Gastrocnemius medialis (tissue), 4 donors: ENCODE measurements around the gene DCBLD2. TPM values are rescaled to one million over a fixed set of nuclear protein-coding genes. Genes with fewer than 3 reads are reported as not detected.
"Not testable (repeated sequence)": the region's sequence is repeated elsewhere in the genome, so short reads cannot be mapped to it uniquely, and the experiment has no call there.

Source experiments
- ATAC-seq, 2 donors: fragments of 150-250 bp; one replicate each; pipeline ENCODE4 v1.9.1; 2016
- DNase-seq, 2 donors: peaks; one replicate each; pipeline ENCODE4 v3.0.0-alpha.2; 2019
- H3K27ac ChIP-seq, 4 donors: fragments of 200-600 bp; sonication (generic); 1 replicate in 1 of 4; 2 replicates in 3 of 4; pipeline ENCODE4 v1.5.1; 2016 to 2018; ENCODE audit warnings: mild to moderate bottlenecking in 2 of 4, moderate library complexity in 1 of 4
- H3K27me3 ChIP-seq, 3 donors: fragments of 200-600 bp; sonication (generic) in 2 of 3; 1 replicate in 1 of 3; 2 replicates in 2 of 3; pipeline versions ENCODE4 v1.5.1 to v1.6.0; 2016 to 2019; ENCODE audit warnings: mild to moderate bottlenecking in 1 of 3, moderate library complexity in 1 of 3
- H3K36me3 ChIP-seq, 2 donors: fragments of 200-600 bp; sonication (generic) in 1 of 2; one replicate each; pipeline ENCODE4 v1.5.1; 2017 to 2018
- H3K4me1 ChIP-seq, 2 donors: fragments of 200-600 bp; sonication (generic) in 1 of 2; one replicate each; pipeline ENCODE4 v1.5.1; 2016 to 2017; ENCODE audit warnings: mild to moderate bottlenecking in 2 of 2
- H3K4me3 ChIP-seq, 4 donors: fragments of 200-600 bp; sonication (generic) in 3 of 4; 1 replicate in 1 of 4; 2 replicates in 3 of 4; pipeline ENCODE4 v1.5.1; 2016 to 2019; ENCODE audit warnings: mild to moderate bottlenecking in 2 of 4
- H3K9me3 ChIP-seq, 3 donors: fragments of 200-600 bp; sonication (generic) in 2 of 3; 1 replicate in 1 of 3; 2 replicates in 2 of 3; pipeline ENCODE4 v1.5.1; 2016 to 2019
- POLR2A ChIP-seq, 2 donors: fragments of 450-650 bp; IDR thresholded peaks; one replicate each; pipeline ENCODE4 v1.6.1; 2017; ENCODE audit warnings: antibody characterized with exemption in 2 of 2, mild to moderate bottlenecking in 2 of 2, moderate library complexity in 2 of 2
- in situ Hi-C, 4 donors: fragments of 200-750 bp; cut with MboI; loops; one replicate each; pipeline versions ENCODE4 v1.15.0 to v1.8.0; 2017; ENCODE audit warnings: low sequenced_read_pairs in 4 of 4
- intact Hi-C: fragments of 100-400 bp; cut with DNase I; formaldehyde crosslinking; loops from one replicate; pipeline ENCODE4 v1.15.1; 2023; ENCODE audit warnings: low total_unique reads
- total RNA-seq, 4 donors: library from RNA; depleted of rRNA; stranded (reverse); fragments of >200 nt; gene quantifications; one replicate each; pipeline versions ENCODE4 v1.1.0 to v1.2.3, GENCODE V29; 2016
- TF ChIP-seq, protein P1 (sequence below), 5 experiments: fragments of 450-650 bp in 3 of 5; fragments of 200-600 bp in 2 of 5; sonication (generic) in 2 of 5; IDR thresholded peaks in 4 of 5; conservative IDR thresholded peaks in 1 of 5; 1 replicate in 4 of 5; 2 replicates in 1 of 5; pipeline ENCODE4 v1.5.1; 2016 to 2019; ENCODE audit warnings: antibody characterized with exemption in 5 of 5, mild to moderate bottlenecking in 3 of 5, moderate library complexity in 3 of 5

DCBLD2 gene
- total RNA-seq, 4 donors from 2014 or later = 5.6 to 9.0 (median 6.7) TPM

- Histone ChIP-seq H3K27me3 (no peaks in the 10 kb centered on the region), H3K4me1 (no peaks in the 10 kb centered on the region), H3K4me3 (no peak overlapping the region), H3K36me3 (no peaks in the 10 kb centered on the region), H3K27ac (no peak overlapping the region), H3K9me3 (no peaks in the 10 kb centered on the region)
- in situ Hi-C loops (no loop called here), intact Hi-C loops (no loop called here)
- no peak for TF ChIP-seq POLR2A (IDR thresholded peaks at IDR 0.05)
- TF ChIP-seq, protein P1, sequence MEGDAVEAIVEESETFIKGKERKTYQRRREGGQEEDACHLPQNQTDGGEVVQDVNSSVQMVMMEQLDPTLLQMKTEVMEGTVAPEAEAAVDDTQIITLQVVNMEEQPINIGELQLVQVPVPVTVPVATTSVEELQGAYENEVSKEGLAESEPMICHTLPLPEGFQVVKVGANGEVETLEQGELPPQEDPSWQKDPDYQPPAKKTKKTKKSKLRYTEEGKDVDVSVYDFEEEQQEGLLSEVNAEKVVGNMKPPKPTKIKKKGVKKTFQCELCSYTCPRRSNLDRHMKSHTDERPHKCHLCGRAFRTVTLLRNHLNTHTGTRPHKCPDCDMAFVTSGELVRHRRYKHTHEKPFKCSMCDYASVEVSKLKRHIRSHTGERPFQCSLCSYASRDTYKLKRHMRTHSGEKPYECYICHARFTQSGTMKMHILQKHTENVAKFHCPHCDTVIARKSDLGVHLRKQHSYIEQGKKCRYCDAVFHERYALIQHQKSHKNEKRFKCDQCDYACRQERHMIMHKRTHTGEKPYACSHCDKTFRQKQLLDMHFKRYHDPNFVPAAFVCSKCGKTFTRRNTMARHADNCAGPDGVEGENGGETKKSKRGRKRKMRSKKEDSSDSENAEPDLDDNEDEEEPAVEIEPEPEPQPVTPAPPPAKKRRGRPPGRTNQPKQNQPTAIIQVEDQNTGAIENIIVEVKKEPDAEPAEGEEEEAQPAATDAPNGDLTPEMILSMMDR (IDR thresholded peaks at IDR 0.05 in 4 of 5, conservative IDR thresholded peaks at IDR 0.05 in 1 of 5) = no peak
- DNase-seq (no peak), ATAC-seq (no peak)
Observed at GRCh38 chr3:98855806-98856400, 45.6 kb downstream of the DCBLD2 start.

- in situ Hi-C loops (no loop called here), intact Hi-C loops (no loop called here)
- H3K9me3 ChIP-seq = no peaks in the 10 kb centered on the region
- DNase-seq (no peak), ATAC-seq (no peak)
- H3K4me1 ChIP-seq = no peaks in the 10 kb centered on the region
- no peak overlapping the region for H3K27ac ChIP-seq
- no peak overlapping the region for H3K4me3 ChIP-seq
- H3K36me3 ChIP-seq = peaks cover 0 to 12% of the 10 kb centered on the region in 2 donors
- H3K27me3 ChIP-seq = no peaks in the 10 kb centered on the region
- no peak for TF ChIP-seq POLR2A (IDR thresholded peaks at IDR 0.05)
- TF ChIP-seq, protein P1 (IDR thresholded peaks at IDR 0.05 in 4 of 5, conservative IDR thresholded peaks at IDR 0.05 in 1 of 5) = no peak
Observed at GRCh38 chr3:98848108-98848507, 53.4 kb downstream of the DCBLD2 start.

- Histone ChIP-seq H3K36me3 (peaks cover 0 to 12% of the 10 kb centered on the region in 2 donors), H3K27ac (no peak overlapping the region), H3K4me3 (no peak overlapping the region), H3K27me3 (no peaks in the 10 kb centered on the region), H3K4me1 (no peaks in the 10 kb centered on the region), H3K9me3 (no peaks in the 10 kb centered on the region)
- intact Hi-C loops (no loop called here), in situ Hi-C loops (no loop called here)
- ATAC-seq (no peak), DNase-seq (no peak)
- no peak for TF ChIP-seq POLR2A (IDR thresholded peaks at IDR 0.05)
Observed at GRCh38 chr3:98846101-98846500, 55.4 kb downstream of the DCBLD2 start.

GRCh38 chr3:98843266-98843959 is 58.1 kb downstream of the DCBLD2 start:
- H3K36me3 ChIP-seq = peaks cover 0 to 4% of the 10 kb centered on the region in 2 donors
- H3K9me3 ChIP-seq = no peaks in the 10 kb centered on the region
- no peak for DNase-seq
- H3K4me3 ChIP-seq = no peak overlapping the region
- no peak for ATAC-seq
- H3K4me1 ChIP-seq = no peaks in the 10 kb centered on the region
- in situ Hi-C loops (no loop called here), intact Hi-C loops (no loop called here)
- no peaks in the 10 kb centered on the region for H3K27me3 ChIP-seq
- no peak overlapping the region for H3K27ac ChIP-seq
- TF ChIP-seq, protein P1 (IDR thresholded peaks at IDR 0.05 in 4 of 5, conservative IDR thresholded peaks at IDR 0.05 in 1 of 5) = no peak
- TF ChIP-seq POLR2A (IDR thresholded peaks at IDR 0.05) = no peak

DNA sequence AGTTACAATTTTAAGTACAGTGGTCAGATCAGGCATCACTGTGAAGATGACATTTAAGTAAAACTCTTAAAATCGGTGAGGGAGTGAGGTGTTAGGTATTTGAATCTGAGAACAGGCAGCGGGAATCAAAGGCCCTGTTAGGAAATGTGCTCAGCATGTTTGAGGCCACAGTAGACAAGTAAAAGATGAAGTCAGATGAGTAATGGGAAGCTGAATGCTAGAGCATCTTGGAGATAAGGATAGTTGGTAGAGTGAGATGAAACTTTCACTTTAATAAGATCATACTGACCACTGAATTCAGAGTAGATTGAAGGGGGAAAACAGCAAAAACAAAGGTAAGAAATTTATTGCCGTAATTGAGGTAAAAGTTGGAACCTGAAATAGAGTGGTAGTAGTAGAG is 61.6 kb downstream of the DCBLD2 start:
- ATAC-seq = no peak
- H3K27ac ChIP-seq = no peak overlapping the region
- no peaks in the 10 kb centered on the region for H3K9me3 ChIP-seq

GRCh38 chr3:98831060-98831459 is 70.4 kb downstream of the DCBLD2 start:
- H3K4me3 ChIP-seq, H3K9me3 ChIP-seq, H3K27ac ChIP-seq, in situ Hi-C loops, intact Hi-C loops, DNase-seq, H3K36me3 ChIP-seq, H3K4me1 ChIP-seq, H3K27me3 ChIP-seq, ATAC-seq: not testable (repeated sequence)

More for the DNA sequence above, 61.6 kb downstream of the DCBLD2 start:
- no peak for DNase-seq
- H3K36me3 ChIP-seq = no peaks in the 10 kb centered on the region
- intact Hi-C loops (no loop called here), in situ Hi-C loops (no loop called here)
- H3K27me3 ChIP-seq = no peaks in the 10 kb centered on the region
- no peaks in the 10 kb centered on the region for H3K4me1 ChIP-seq
- TF ChIP-seq POLR2A (IDR thresholded peaks at IDR 0.05) = no peak
- H3K4me3 ChIP-seq = no peak overlapping the region
